ENCODE results near the gene TXNDC2. TPM values are rescaled to one million over a fixed set of nuclear protein-coding genes. Genes with fewer than 3 reads are reported as not detected.
"Not testable (repeated sequence)": the region's sequence is repeated elsewhere in the genome, so short reads cannot be mapped to it uniquely, and the experiment has no call there.

Gene TXNDC2
- total RNA-seq, 2 donors from 2014 or later, result not detected

- no peak for ATAC-seq (replicated peaks)
- Mint-ChIP-seq H3K4me1 (peaks cover 5% of the 10 kb centered on the region), H3K27me3 (peaks cover 33% of the 10 kb centered on the region), H3K4me3 (no peak overlapping the region), H3K27ac (no peak overlapping the region), H3K9me3 (no peaks in the 10 kb centered on the region), H3K36me3 (ENCODE audit: low read depth) (no peaks in the 10 kb centered on the region)
Measured at GRCh38 chr18:9852266-9853081, 33.3 kb upstream of the TXNDC2 start.

GRCh38 chr18:9854801-9855676, 30.7 kb upstream of the TXNDC2 start:
- no peak for ATAC-seq (replicated peaks)
- no peaks in the 10 kb centered on the region for H3K4me1 Mint-ChIP-seq
- H3K27me3 Mint-ChIP-seq, result peaks cover 20% of the 10 kb centered on the region
- H3K4me3 Mint-ChIP-seq, result no peak overlapping the region
- no peaks in the 10 kb centered on the region for H3K36me3 Mint-ChIP-seq (ENCODE audit: low read depth)
- H3K9me3 Mint-ChIP-seq, result no peaks in the 10 kb centered on the region
- no peak overlapping the region for H3K27ac Mint-ChIP-seq

GRCh38 chr18:9855681-9856080, 30.1 kb upstream of the TXNDC2 start:
- Mint-ChIP-seq H3K27me3 (peaks cover 19% of the 10 kb centered on the region), H3K9me3 (no peaks in the 10 kb centered on the region), H3K27ac (no peak overlapping the region), H3K4me3 (no peak overlapping the region), H3K36me3 (ENCODE audit: low read depth) (no peaks in the 10 kb centered on the region), H3K4me1 (no peaks in the 10 kb centered on the region)
- ATAC-seq (replicated peaks), result no peak

GRCh38 chr18:9856092-9856491, 29.7 kb upstream of the TXNDC2 start:
- H3K4me3 Mint-ChIP-seq, result no peak overlapping the region
- H3K36me3 Mint-ChIP-seq (ENCODE audit: low read depth), result no peaks in the 10 kb centered on the region
- H3K4me1 Mint-ChIP-seq, result no peaks in the 10 kb centered on the region
- H3K27ac Mint-ChIP-seq, result no peak overlapping the region
- no peak for ATAC-seq (replicated peaks)
- peaks cover 19% of the 10 kb centered on the region for H3K27me3 Mint-ChIP-seq
- H3K9me3 Mint-ChIP-seq, result no peaks in the 10 kb centered on the region

GRCh38 chr18:9857479-9857998, 28.2 kb upstream of the TXNDC2 start:
- H3K27ac Mint-ChIP-seq; H3K36me3 Mint-ChIP-seq (ENCODE audit: low read depth); H3K4me3 Mint-ChIP-seq; H3K4me1 Mint-ChIP-seq; ATAC-seq (replicated peaks); H3K9me3 Mint-ChIP-seq: not testable (repeated sequence)
- H3K27me3 Mint-ChIP-seq, result peaks cover 19% of the 10 kb centered on the region

DNA sequence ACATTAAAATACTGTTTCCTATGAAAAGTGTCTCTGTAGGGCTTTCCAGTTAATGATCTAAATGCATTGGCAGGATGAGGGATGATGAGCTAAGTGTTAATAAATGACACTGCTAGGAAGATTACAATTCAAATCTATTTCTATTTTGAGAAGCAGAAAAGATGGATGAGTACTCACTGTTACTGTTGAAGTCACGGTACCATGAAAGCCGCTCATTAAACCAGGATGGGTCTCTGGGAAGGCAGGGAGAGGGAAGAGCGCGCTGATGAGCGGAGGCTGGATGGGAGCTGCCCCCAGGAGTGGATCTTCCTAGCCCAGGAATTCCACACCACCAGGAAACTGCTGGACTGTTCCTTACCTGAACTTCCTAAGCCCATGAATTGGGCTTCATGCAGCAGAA, 27.1 kb upstream of the TXNDC2 start:
- peaks cover 19% of the 10 kb centered on the region for H3K27me3 Mint-ChIP-seq
- H3K27ac Mint-ChIP-seq, result no peak overlapping the region
- H3K36me3 Mint-ChIP-seq (ENCODE audit: low read depth), result no peaks in the 10 kb centered on the region
- no peak overlapping the region for H3K4me3 Mint-ChIP-seq
- no peaks in the 10 kb centered on the region for H3K9me3 Mint-ChIP-seq
- ATAC-seq (replicated peaks), result no peak
- H3K4me1 Mint-ChIP-seq, result peaks cover 6% of the 10 kb centered on the region

GRCh38 chr18:9859232-9859631, 26.5 kb upstream of the TXNDC2 start:
- H3K4me1 Mint-ChIP-seq, result peaks cover 6% of the 10 kb centered on the region
- H3K27me3 Mint-ChIP-seq, result peaks cover 19% of the 10 kb centered on the region
- H3K27ac Mint-ChIP-seq, result no peak overlapping the region
- no peaks in the 10 kb centered on the region for H3K9me3 Mint-ChIP-seq
- ATAC-seq (replicated peaks), result no peak
- H3K4me3 Mint-ChIP-seq, result no peak overlapping the region
- no peaks in the 10 kb centered on the region for H3K36me3 Mint-ChIP-seq (ENCODE audit: low read depth)

- H3K4me1 Mint-ChIP-seq, result peaks cover 6% of the 10 kb centered on the region
- H3K27me3 Mint-ChIP-seq, result peaks cover 14% of the 10 kb centered on the region
- H3K36me3 Mint-ChIP-seq (ENCODE audit: low read depth), result no peaks in the 10 kb centered on the region
- H3K27ac Mint-ChIP-seq, result no peak overlapping the region
- no peak overlapping the region for H3K4me3 Mint-ChIP-seq
- no peak for ATAC-seq (replicated peaks)
- peaks cover 4% of the 10 kb centered on the region for H3K9me3 Mint-ChIP-seq
Measured at GRCh38 chr18:9860682-9861081, 25.1 kb upstream of the TXNDC2 start.

- ATAC-seq (replicated peaks), result peak; percentile 41
- Mint-ChIP-seq H3K27ac (no peak overlapping the region), H3K36me3 (ENCODE audit: low read depth) (no peaks in the 10 kb centered on the region), H3K4me1 (peaks cover 6% of the 10 kb centered on the region), H3K9me3 (peaks cover 9% of the 10 kb centered on the region), H3K4me3 (peak overlapping the region; percentile 56), H3K27me3 (peaks cover 17% of the 10 kb centered on the region)
Measured at GRCh38 chr18:9861157-9861556, 24.6 kb upstream of the TXNDC2 start.

- ATAC-seq (replicated peaks), result peak; percentile 89
- H3K27ac Mint-ChIP-seq, result peak overlapping the region; percentile 78
- H3K36me3 Mint-ChIP-seq (ENCODE audit: low read depth), result no peaks in the 10 kb centered on the region
- H3K4me3 Mint-ChIP-seq, result peak overlapping the region; percentile 56
- peaks cover 18% of the 10 kb centered on the region for H3K27me3 Mint-ChIP-seq
- peaks cover 6% of the 10 kb centered on the region for H3K4me1 Mint-ChIP-seq
- H3K9me3 Mint-ChIP-seq, result peaks cover 10% of the 10 kb centered on the region
Measured at GRCh38 chr18:9861933-9862332, 23.8 kb upstream of the TXNDC2 start.

- Mint-ChIP-seq H3K27ac (no peak overlapping the region), H3K9me3 (peaks cover 10% of the 10 kb centered on the region), H3K4me1 (peaks cover 6% of the 10 kb centered on the region), H3K4me3 (no peak overlapping the region), H3K27me3 (peaks cover 14% of the 10 kb centered on the region), H3K36me3 (ENCODE audit: low read depth) (no peaks in the 10 kb centered on the region)
- no peak for ATAC-seq (replicated peaks)
Measured at GRCh38 chr18:9862686-9863085, 23.1 kb upstream of the TXNDC2 start.

DNA sequence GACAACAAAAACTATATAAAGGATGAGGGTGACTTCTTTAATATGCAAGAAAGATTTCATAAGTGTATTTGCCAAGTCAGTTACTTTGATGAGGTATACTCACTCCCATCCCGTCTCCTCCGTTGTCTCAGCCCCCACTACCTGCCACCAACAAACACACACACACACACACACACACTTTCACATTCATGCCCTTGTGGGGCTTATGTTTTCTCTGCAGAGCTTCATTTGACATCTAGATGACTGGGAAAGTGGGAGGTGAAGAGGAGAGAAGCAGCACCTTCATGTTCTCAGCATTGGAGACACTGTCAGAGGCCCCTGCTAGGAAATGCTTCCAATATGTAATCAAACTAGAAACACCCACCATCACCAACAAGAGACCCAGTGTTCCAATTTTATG, 22.5 kb upstream of the TXNDC2 start:
- Mint-ChIP-seq H3K9me3 (peaks cover 10% of the 10 kb centered on the region), H3K27ac (no peak overlapping the region), H3K4me1 (peaks cover 6% of the 10 kb centered on the region), H3K36me3 (ENCODE audit: low read depth) (no peaks in the 10 kb centered on the region), H3K4me3 (no peak overlapping the region), H3K27me3 (peaks cover 14% of the 10 kb centered on the region)
- no peak for ATAC-seq (replicated peaks)

- Mint-ChIP-seq H3K4me3 (no peak overlapping the region), H3K36me3 (ENCODE audit: low read depth) (no peaks in the 10 kb centered on the region), H3K4me1 (peaks cover 6% of the 10 kb centered on the region), H3K27me3 (peaks cover 27% of the 10 kb centered on the region), H3K9me3 (peaks cover 10% of the 10 kb centered on the region), H3K27ac (no peak overlapping the region)
- ATAC-seq (replicated peaks), result no peak
Measured at GRCh38 chr18:9865764-9866490, 19.8 kb upstream of the TXNDC2 start.

- no peak overlapping the region for H3K27ac Mint-ChIP-seq
- ATAC-seq (replicated peaks), result no peak
- peaks cover 10% of the 10 kb centered on the region for H3K9me3 Mint-ChIP-seq
- H3K4me3 Mint-ChIP-seq, result no peak overlapping the region
- no peaks in the 10 kb centered on the region for H3K36me3 Mint-ChIP-seq (ENCODE audit: low read depth)
- peaks cover 34% of the 10 kb centered on the region for H3K27me3 Mint-ChIP-seq
- H3K4me1 Mint-ChIP-seq, result peaks cover 2% of the 10 kb centered on the region
Measured at GRCh38 chr18:9866627-9867026, 19.1 kb upstream of the TXNDC2 start.
